Measurements from ENCODE around the gene PTPRM. TPM values are rescaled to one million over a fixed set of nuclear protein-coding genes. Genes with fewer than 3 reads are reported as not detected.

Gene PTPRM
- total RNA-seq, 1 experiment from 2014 or later: 6.2 TPM

DNA sequence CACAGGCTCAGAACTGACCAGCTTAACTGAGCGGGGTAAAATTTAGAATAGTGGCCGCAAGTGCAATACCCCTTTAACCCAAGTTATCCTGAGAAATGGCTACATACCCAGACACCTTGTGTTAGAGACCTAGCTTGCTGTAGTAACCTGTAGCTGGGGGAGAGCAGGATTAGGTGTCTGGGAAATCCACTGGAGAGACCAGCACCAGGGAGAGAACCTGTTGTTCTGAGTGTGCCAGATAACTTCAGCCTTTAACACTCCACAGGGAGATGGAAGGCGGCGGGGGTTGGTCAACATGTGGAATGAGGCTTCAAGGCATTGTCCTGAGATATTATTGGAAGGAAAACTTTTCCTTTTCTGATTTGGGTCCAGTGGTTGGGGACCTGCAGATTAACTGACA, 356.0 kb downstream of the PTPRM start:
- H3K9ac ChIP-seq (ENCODE audit: extremely low read depth, insufficient read length, low read length): no peak overlapping the region
- Mint-ChIP-seq H3K27me3 (ENCODE audit: low read depth) (no peaks in the 10 kb centered on the region), H3K27ac (no peak overlapping the region), H3K4me1 (peaks cover 4% of the 10 kb centered on the region in 2 experiments; a peak in 3 of 4 replicates), H3K4me3 (no peak overlapping the region), H3K9me3 (0 out of 5 replicates have a peak, but pooled peaks cover 0 to 3% of the 10 kb centered on the region in 2 experiments), H3K36me3 (ENCODE audit: insufficient read depth in 1 of 3, low read depth in 3 of 3) (no peaks in the 10 kb centered on the region)
- no peak overlapping the region for H4K5ac ChIP-seq (ENCODE audit: insufficient read length, low read depth, low read length)
- TF ChIP-seq, protein P1, sequence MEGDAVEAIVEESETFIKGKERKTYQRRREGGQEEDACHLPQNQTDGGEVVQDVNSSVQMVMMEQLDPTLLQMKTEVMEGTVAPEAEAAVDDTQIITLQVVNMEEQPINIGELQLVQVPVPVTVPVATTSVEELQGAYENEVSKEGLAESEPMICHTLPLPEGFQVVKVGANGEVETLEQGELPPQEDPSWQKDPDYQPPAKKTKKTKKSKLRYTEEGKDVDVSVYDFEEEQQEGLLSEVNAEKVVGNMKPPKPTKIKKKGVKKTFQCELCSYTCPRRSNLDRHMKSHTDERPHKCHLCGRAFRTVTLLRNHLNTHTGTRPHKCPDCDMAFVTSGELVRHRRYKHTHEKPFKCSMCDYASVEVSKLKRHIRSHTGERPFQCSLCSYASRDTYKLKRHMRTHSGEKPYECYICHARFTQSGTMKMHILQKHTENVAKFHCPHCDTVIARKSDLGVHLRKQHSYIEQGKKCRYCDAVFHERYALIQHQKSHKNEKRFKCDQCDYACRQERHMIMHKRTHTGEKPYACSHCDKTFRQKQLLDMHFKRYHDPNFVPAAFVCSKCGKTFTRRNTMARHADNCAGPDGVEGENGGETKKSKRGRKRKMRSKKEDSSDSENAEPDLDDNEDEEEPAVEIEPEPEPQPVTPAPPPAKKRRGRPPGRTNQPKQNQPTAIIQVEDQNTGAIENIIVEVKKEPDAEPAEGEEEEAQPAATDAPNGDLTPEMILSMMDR (conservative IDR thresholded peaks at IDR 0.05): no peak
- no peak overlapping the region for H3K4ac ChIP-seq (ENCODE audit: low read depth, low read length)
- peaks cover 3% of the 10 kb centered on the region; the same call in 1 of the 2 replicates for H3K4me1 ChIP-seq (ENCODE audit: insufficient read depth, low read length)
- H3K23me2 ChIP-seq (ENCODE audit: insufficient read length, low read depth, low read length, poor library complexity, severe bottlenecking): no peaks in the 10 kb centered on the region
- no peak overlapping the region for H2BK5ac ChIP-seq (ENCODE audit: insufficient read length, low read length)
- no peak for DNase-seq
- H2AFZ ChIP-seq (ENCODE audit: low read length): no peak overlapping the region
- WGBS (ENCODE audit: extremely low coverage, insufficient read length, low lambda C conversion rate): no CpG with 5 or more reads among the region's 4 CpGs
- no peak overlapping the region for H3T11ph ChIP-seq (ENCODE audit: low read length)
- no peak overlapping the region for H3K4me2 ChIP-seq (ENCODE audit: insufficient read depth, insufficient read length, low read length)
- H3K79me2 ChIP-seq (ENCODE audit: insufficient read depth, low read length): no peaks in the 10 kb centered on the region
- no peak overlapping the region for H4K91ac ChIP-seq (ENCODE audit: insufficient read length, low read depth, low read length)
- H3K56ac ChIP-seq (ENCODE audit: insufficient read length, low read depth, low read length): no peak overlapping the region
- no peak overlapping the region for H3K27ac ChIP-seq (ENCODE audit: insufficient read length, low read depth, low read length)
- H2BK20ac ChIP-seq (ENCODE audit: low read depth, low read length, poor library complexity, severe bottlenecking): no peak overlapping the region
- H3K27me3 ChIP-seq (ENCODE audit: insufficient read depth, low read length): no peaks in the 10 kb centered on the region
- no peak overlapping the region for H3K23ac ChIP-seq (ENCODE audit: insufficient read length, low read depth, low read length)
- no peak overlapping the region for H2BK12ac ChIP-seq (ENCODE audit: insufficient read length, low read depth, low read length)
- no peaks in the 10 kb centered on the region for H4K20me1 ChIP-seq (ENCODE audit: control insufficient read depth, insufficient read depth, insufficient read length)
- H2BK120ac ChIP-seq (ENCODE audit: low read depth, low read length, poor library complexity, severe bottlenecking): no peak overlapping the region
- H3K14ac ChIP-seq (ENCODE audit: insufficient read depth, low read length): no peak overlapping the region
- H3K9me3 ChIP-seq (ENCODE audit: control insufficient read depth, low read depth, low read length): no peaks in the 10 kb centered on the region
- H2BK15ac ChIP-seq (ENCODE audit: low read depth, low read length): no peak overlapping the region
- no peak overlapping the region for H4K8ac ChIP-seq (replicated peaks; ENCODE audit: insufficient read length, low read depth, low read length)
- H3K18ac ChIP-seq (ENCODE audit: insufficient read length, low read depth, low read length): no peak overlapping the region
- no peak overlapping the region for H2AK5ac ChIP-seq (ENCODE audit: insufficient read length, low read length)
- H3K79me1 ChIP-seq (ENCODE audit: insufficient read depth, low read depth, low read length, poor library complexity, severe bottlenecking): no peaks in the 10 kb centered on the region
